Bronchial epithelial cell (primary cell): ENCODE data around the gene MDFI. TPM values are rescaled to one million over a fixed set of nuclear protein-coding genes. Genes with fewer than 3 reads are reported as not detected.

Source experiments
- DNase-seq: peaks from one replicate; pipeline ENCODE4 v3.0.0-alpha.2; 2010; ENCODE audit warnings: low read depth
- FAIRE-seq: peaks from 2 replicates; lab custom pipeline; 2011; peaks lifted over from hg19 to GRCh38; lab: Jason Lieb, UNC
- H3K27me3 ChIP-seq: 2 replicates; pipeline ENCODE4 v1.5.1; 2011; ENCODE audit warnings: low read length; ENCODE audit not compliant: control insufficient read depth, insufficient read depth
- H3K36me3 ChIP-seq: 2 replicates; pipeline ENCODE4 v1.5.1; 2011; ENCODE audit warnings: low read length; ENCODE audit not compliant: control insufficient read depth, insufficient read depth
- H3K4me3 ChIP-seq: 2 replicates; pipeline ENCODE4 v1.5.1; 2011; ENCODE audit warnings: mild to moderate bottlenecking, low read depth, low read length, control low read depth
- total RNA-seq: library from RNA; depleted of rRNA; stranded (reverse); fragments of >200 nt; gene quantifications from 2 replicates; pipeline ENCODE4 v1.2.1, GENCODE V29; 2014
- TF ChIP-seq, protein P1 (sequence below): IDR thresholded peaks from 2 replicates; pipeline ENCODE4 v1.5.1; 2011; ENCODE audit warnings: mild to moderate bottlenecking, moderate library complexity, low read length, control low read depth, inconsistent platforms; ENCODE audit not compliant: insufficient read depth, severe bottlenecking

Gene MDFI
- total RNA-seq, 1 donor from 2014 or later = 57.1 TPM

GRCh38 chr6:41638935-41639808, 904 bp downstream of the MDFI start:
- Histone ChIP-seq H3K4me3 (peak overlapping the region; percentile 72), H3K27me3 (no peaks in the 10 kb centered on the region), H3K36me3 (peaks cover 1% of the 10 kb centered on the region)
- TF ChIP-seq, protein P1, sequence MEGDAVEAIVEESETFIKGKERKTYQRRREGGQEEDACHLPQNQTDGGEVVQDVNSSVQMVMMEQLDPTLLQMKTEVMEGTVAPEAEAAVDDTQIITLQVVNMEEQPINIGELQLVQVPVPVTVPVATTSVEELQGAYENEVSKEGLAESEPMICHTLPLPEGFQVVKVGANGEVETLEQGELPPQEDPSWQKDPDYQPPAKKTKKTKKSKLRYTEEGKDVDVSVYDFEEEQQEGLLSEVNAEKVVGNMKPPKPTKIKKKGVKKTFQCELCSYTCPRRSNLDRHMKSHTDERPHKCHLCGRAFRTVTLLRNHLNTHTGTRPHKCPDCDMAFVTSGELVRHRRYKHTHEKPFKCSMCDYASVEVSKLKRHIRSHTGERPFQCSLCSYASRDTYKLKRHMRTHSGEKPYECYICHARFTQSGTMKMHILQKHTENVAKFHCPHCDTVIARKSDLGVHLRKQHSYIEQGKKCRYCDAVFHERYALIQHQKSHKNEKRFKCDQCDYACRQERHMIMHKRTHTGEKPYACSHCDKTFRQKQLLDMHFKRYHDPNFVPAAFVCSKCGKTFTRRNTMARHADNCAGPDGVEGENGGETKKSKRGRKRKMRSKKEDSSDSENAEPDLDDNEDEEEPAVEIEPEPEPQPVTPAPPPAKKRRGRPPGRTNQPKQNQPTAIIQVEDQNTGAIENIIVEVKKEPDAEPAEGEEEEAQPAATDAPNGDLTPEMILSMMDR = no peak
- no peak for FAIRE-seq
- DNase-seq = no peak

DNA sequence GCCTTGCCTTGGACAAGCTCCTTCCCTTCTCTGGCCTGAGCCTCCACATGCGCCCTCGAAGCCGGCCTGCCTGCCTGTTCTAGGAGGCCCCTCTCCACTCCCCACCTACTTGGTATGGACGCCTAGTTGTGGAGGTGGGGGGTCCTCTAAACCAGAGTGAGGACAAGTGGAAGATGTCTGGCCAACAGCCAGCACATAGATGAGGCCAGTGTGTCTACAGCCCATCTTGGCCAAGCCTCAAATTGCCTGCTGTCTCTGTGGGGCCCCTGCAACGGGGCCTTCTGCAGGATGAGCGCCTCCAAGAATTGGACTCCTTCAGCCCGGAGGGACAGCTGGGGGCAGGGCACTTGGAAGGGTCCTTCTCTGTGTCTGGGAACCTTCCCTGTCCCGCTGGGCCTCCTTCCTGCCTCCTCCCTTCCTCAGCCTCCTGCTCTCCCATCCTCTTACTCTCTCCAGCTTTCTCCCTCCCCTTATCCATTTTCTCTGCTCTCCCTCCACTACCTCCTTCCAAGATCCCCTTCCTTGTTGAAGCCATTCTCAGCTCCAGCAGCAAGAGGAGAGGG, 1.6 kb downstream of the MDFI start:
- FAIRE-seq (no peak), DNase-seq (no peak)
- Histone ChIP-seq H3K4me3 (no peak overlapping the region), H3K27me3 (no peaks in the 10 kb centered on the region), H3K36me3 (peaks cover 1% of the 10 kb centered on the region)
- TF ChIP-seq, protein P1 = no peak

DNA sequence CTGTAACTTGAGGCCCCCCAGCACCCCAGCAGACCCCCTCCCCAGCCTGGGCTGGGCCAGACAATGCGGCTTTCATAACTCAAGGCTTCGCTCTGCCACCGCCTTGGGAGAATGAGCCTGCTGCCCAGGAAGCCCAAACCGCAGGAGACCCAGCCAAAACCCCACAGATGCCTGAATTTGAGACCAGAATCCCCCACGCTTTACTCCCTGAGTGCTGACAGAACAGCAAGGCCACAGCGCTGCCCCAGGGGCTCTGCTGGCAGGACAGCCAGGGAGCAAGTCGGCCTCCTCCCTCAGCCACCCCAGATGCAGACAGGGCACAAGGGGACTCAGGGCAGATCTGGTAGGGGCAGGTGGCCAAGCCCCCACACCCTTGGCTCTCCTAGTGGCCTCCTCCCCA, 2.2 kb downstream of the MDFI start:
- FAIRE-seq (no peak), DNase-seq (no peak)
- H3K4me3 ChIP-seq = no peak overlapping the region
- H3K27me3 ChIP-seq = no peaks in the 10 kb centered on the region
- TF ChIP-seq, protein P1 = no peak
- peaks cover 1% of the 10 kb centered on the region for H3K36me3 ChIP-seq

GRCh38 chr6:41641352-41641925, 3.2 kb downstream of the MDFI start:
- TF ChIP-seq, protein P1 = no peak
- no peak for FAIRE-seq

DNA sequence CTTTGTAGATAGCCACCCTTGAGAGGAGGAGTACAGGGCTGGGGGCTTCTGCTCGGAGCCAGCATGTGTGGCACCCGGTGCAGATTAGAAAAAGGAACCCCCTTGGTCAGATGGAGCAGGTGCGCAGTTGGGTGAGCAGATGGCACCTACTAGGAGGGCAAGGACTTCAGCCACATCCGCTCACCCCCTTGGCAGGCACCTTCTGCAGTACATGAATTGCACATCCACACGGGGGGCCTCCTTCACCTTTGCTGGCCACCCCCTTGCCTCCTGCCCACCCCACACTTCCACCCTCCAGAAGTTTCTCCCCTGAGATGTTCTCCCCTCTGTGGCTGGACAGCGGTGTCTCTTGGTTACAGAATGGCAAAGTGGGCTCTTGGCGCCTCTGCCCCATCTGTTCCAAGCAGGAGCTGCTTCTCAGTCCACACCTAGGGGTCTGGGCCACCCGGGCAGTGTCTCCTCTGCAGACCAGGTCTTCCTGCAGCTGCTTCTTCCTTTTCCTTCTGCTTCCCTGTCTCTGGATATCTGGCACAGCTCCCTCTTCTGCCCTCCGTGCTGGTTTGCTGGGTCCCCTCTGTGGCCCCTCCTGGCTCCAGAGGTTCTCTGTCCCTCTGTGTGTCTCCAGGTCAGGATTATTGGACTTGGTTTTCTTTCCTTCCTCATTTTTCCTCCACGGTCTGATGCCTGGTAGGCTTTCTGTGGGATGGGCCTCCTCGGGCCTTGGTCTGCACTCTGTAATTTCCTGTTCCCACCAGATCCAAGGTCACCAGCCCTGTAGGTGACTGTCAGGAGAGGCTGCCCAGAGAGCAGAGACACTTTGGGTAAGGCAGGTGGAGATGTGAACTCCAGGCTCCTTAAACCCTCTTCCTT, 4.1 kb downstream of the MDFI start:
- peaks cover 18% of the 10 kb centered on the region for H3K36me3 ChIP-seq
- H3K27me3 ChIP-seq = no peaks in the 10 kb centered on the region
- DNase-seq (no peak), FAIRE-seq (no peak)
- no peak overlapping the region for H3K4me3 ChIP-seq
- TF ChIP-seq, protein P1 = no peak

More at GRCh38 chr6:41641352-41641925, 3.2 kb downstream of the MDFI start:
- Histone ChIP-seq H3K36me3 (peaks cover 10% of the 10 kb centered on the region), H3K27me3 (no peaks in the 10 kb centered on the region), H3K4me3 (no peak overlapping the region)
- DNase-seq = no peak
